Measurements from ENCODE around the gene ENTR1.

The ENTR1 gene

DNA sequence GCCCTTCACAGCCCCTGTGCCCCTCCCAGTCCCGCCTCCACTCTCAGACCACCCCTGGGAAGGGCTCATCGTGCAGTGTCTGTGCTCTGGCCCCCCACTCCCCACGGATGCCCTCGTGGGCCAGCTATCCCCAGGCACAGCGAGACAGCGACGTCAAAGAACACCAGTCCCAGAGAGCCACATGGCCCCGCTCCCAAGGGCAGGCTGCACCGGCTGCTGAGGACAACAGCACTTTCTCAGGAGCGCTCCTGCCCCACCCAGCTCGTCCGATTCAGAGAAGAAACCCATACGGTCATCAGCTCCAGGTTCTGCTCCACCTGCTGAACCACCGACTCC lies 5.6 kb downstream of the ENTR1 start:
- in situ Hi-C loops (cut with HindIII; ENCODE audit: low sequenced_read_pairs), result no loop called here
- H3K4me3 ChIP-seq (ENCODE audit: low read depth, low read length), result no peak overlapping the region
- TF ChIP-seq, protein P1, sequence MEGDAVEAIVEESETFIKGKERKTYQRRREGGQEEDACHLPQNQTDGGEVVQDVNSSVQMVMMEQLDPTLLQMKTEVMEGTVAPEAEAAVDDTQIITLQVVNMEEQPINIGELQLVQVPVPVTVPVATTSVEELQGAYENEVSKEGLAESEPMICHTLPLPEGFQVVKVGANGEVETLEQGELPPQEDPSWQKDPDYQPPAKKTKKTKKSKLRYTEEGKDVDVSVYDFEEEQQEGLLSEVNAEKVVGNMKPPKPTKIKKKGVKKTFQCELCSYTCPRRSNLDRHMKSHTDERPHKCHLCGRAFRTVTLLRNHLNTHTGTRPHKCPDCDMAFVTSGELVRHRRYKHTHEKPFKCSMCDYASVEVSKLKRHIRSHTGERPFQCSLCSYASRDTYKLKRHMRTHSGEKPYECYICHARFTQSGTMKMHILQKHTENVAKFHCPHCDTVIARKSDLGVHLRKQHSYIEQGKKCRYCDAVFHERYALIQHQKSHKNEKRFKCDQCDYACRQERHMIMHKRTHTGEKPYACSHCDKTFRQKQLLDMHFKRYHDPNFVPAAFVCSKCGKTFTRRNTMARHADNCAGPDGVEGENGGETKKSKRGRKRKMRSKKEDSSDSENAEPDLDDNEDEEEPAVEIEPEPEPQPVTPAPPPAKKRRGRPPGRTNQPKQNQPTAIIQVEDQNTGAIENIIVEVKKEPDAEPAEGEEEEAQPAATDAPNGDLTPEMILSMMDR (IDR thresholded peaks at IDR 0.05; ENCODE audit: low read depth, low read length), result no peak
- no peak for DNase-seq (ENCODE audit: low read depth, low spot score)

DNA sequence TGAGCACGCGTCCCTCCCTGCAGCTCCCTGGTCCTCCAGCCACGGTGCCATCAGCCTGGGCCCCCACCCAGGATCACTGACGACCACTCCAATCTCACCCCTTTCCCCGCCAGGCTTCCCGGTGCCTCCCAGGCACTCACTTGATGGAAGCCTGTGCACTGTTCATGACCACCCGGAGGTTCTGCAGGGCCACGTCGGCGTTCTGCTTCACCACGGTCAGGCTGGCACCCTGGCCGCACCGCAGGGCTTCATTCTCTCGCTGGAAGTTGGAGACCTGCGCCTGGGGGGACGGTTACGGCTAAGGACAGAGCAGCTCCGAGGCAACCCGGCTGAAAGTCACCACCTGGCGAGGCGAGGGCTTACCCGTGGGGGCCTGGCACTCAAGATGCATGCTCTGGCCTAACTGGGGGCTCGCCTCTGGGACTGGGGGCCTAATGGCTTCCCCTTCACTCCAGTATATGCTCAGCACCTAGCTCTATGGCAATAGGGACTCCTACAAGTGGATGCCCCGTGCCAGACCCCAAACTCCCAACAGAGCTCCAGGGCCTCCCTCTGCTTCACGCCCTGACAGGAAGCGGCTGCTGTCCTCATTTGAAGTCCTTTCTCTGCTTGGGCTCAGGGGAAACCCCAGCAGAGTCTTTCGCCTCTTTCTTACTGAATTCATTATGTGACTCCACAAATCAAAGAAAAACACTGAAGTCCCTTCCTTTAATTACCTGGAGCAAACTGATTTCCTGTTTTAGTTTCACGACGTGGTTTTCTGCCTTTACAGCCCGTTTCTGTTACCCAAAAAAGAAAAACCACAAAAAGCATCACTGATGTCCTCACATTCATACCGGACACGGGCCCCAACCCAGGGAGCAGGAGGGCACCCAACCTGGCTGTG lies 6.3 kb downstream of the ENTR1 start:
- TF ChIP-seq, protein P1 (IDR thresholded peaks at IDR 0.05; ENCODE audit: low read depth, low read length), result no peak
- in situ Hi-C loops (cut with HindIII; ENCODE audit: low sequenced_read_pairs), result no loop called here
- no peak overlapping the region for H3K4me3 ChIP-seq (ENCODE audit: low read depth, low read length)
- DNase-seq (ENCODE audit: low read depth, low spot score), result no peak

DNA sequence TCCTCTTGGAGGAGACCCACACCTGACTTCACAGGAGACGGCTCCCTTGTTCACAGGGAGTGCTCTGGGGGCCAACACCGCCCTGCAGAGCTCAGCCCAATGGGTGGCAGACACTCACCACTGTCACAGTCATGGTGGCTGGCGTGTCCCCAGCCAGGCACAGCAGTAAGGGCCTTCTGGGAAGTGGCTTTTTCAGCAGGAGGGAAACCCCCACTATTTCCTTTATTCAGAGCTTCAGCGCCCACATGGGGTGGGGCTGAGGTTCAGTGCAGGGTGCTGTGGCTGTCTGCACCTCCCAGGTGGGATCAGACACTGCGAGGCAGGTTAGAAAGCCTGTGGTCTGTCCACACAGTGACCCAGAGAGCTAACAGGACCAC lies 6.9 kb downstream of the ENTR1 start:
- DNase-seq (ENCODE audit: low read depth, low spot score), result no peak
- H3K4me3 ChIP-seq (ENCODE audit: low read depth, low read length), result no peak overlapping the region
- in situ Hi-C loops (cut with HindIII; ENCODE audit: low sequenced_read_pairs), result no loop called here
- TF ChIP-seq, protein P1 (IDR thresholded peaks at IDR 0.05; ENCODE audit: low read depth, low read length), result no peak

DNA sequence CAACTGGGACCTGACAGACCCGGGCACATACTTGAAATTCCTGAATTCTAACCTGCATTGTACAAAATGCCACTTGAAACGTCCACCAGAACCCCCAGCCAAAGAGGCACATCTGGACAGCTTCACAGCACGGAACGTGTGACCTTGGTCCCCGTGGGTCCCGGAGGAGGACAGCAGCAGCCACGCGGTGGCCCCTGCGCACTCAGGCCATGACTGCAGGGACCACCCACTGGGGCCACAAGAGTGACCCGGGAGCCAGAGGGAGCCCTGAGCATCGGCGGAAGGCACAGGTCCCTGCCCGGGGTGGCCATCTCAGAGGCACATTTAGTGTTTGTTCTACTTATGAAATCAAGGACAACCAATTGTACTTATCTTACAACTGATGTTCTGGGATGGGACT lies 8.3 kb downstream of the ENTR1 start:
- TF ChIP-seq, protein P1 (IDR thresholded peaks at IDR 0.05; ENCODE audit: low read depth, low read length), result no peak
- H3K4me3 ChIP-seq (ENCODE audit: low read depth, low read length), result no peak overlapping the region
- DNase-seq (ENCODE audit: low read depth, low spot score), result no peak
- in situ Hi-C loops (cut with HindIII; ENCODE audit: low sequenced_read_pairs), result no loop called here

DNA sequence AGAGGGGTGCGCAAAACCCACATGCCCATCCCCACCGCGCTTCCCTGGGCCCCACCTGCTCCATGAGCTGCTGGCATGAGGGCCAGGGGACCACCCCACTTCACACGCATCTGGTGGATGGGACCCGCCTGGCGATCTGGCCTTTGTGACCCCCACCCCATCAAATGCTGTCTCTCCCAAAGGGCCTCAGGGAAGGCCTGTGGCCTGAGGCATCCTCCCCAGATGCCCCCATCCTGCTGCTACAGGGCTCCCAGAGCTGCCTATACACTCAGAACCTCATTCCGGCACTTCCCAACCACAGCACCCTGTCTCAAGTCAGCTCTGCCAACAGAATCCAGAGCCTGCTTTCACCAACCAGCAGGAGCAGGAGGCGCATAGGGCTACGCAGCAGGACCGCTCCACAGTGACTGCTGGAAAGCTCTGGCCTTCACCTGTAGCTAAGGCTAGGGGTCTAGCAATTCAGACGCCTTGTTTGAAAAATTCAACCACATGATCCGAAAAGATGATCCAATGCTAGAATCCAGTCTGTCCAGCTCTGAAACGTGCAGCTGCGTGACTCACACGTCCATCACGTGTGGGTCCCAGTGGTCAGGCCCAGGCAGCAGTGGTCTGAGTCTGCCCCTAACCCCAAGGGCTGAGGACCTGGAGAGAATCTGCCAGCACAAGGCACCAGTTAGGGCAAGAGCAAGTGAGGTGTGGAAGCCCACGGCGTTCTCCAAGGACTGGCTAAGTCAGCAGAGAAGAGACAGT lies 9.1 kb downstream of the ENTR1 start:
- TF ChIP-seq, protein P1 (IDR thresholded peaks at IDR 0.05; ENCODE audit: low read depth, low read length), result no peak
- no peak overlapping the region for H3K4me3 ChIP-seq (ENCODE audit: low read depth, low read length)
- no peak for DNase-seq (ENCODE audit: low read depth, low spot score)
- in situ Hi-C loops (cut with HindIII; ENCODE audit: low sequenced_read_pairs), result no loop called here

DNA sequence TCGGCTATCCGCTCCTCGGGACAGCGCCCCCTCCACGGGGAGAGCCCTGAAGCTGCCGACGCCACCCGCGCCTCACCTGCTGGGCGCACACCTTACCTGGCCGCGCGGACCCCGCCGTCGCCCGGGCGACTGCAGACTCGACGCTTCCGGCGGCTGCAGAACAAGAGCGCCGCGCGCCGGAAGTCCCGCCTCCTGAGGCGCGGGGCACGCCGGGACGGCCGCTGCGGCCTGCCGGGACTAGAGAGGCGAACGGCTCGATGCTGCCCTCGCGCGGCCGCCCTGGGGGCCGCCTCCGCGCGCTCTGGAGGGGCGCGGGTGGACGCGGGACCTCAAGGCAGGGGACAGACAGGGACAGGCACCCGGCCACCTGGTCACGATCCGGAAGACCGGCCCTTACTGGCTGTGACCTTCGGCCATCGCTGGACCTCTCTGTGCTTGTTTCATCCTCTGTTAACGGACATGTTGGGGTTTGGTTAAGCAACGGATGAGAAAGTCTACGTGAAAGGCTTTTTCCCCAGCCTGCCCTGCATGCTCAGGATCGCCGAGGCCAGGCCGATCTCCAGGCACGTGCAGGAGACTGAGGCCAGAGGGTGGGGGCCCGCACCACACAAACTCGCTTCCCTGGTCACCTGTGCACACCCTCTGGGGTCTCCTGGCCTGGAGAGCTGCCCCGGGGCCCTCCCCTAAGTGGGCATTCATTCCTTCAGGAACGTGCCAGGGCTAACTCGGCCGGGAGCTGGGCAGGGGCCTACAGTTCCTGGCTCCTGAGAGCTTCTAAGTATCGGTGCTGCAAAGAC lies 10.2 kb downstream of the ENTR1 start, which contains the start of gene SNAPC4:
Gene SNAPC4, minus strand, starts transcription at position 133 of the 797 bp plus-strand sequence. CDS start 1,742 bp downstream, outside the sequence.
- H3K4me3 ChIP-seq (ENCODE audit: low read depth, low read length), result peak within 1 kb of the TSS; percentile 87
- DNase-seq (ENCODE audit: low read depth, low spot score), result peak; percentile 85
- TF ChIP-seq, protein P1 (IDR thresholded peaks at IDR 0.05; ENCODE audit: low read depth, low read length), result peak; percentile 77
- in situ Hi-C loops (cut with HindIII; ENCODE audit: low sequenced_read_pairs), result no loop called here
